SHP77 (cell line): ENCODE data around the gene SIRT2.

ENCODE experiments used
- DNase-seq, 2 experiments: peaks; one replicate each; lab custom pipeline; 2025; lab: John Stamatoyannopoulos, UW

Gene SIRT2

GRCh38 chr19:38845374-38846024 is 53.9 kb downstream of the SIRT2 start:
- no peak for DNase-seq

- no peak for DNase-seq
These were observed 55.2 kb downstream of the SIRT2 start for GRCh38 chr19:38844093-38844686.

GRCh38 chr19:38843175-38843758 is 56.2 kb downstream of the SIRT2 start:
- no peak for DNase-seq

GRCh38 chr19:38842439-38843174 is 56.8 kb downstream of the SIRT2 start:
- DNase-seq: no peak

GRCh38 chr19:38841787-38842438 is 57.5 kb downstream of the SIRT2 start:
- no peak for DNase-seq

GRCh38 chr19:38841180-38841766 is 58.1 kb downstream of the SIRT2 start:
- no peak for DNase-seq

- DNase-seq: no peak
These were observed 58.8 kb downstream of the SIRT2 start for GRCh38 chr19:38840583-38840968.

- no peak for DNase-seq
These were observed 59.4 kb downstream of the SIRT2 start for GRCh38 chr19:38839816-38840582.

- DNase-seq: no peak
These were observed 60.2 kb downstream of the SIRT2 start for GRCh38 chr19:38838986-38839761.

- DNase-seq: no peak
These were observed 61.0 kb downstream of the SIRT2 start for GRCh38 chr19:38838208-38838985.

GRCh38 chr19:38837656-38838121 is 61.7 kb downstream of the SIRT2 start:
- no peak for DNase-seq

- DNase-seq: no peak
These were observed 62.3 kb downstream of the SIRT2 start for GRCh38 chr19:38836983-38837626.

GRCh38 chr19:38836159-38836982 is 63.0 kb downstream of the SIRT2 start:
- DNase-seq: no peak

GRCh38 chr19:38834590-38834989 is 64.8 kb downstream of the SIRT2 start:
- DNase-seq: no peak

GRCh38 chr19:38834104-38834490 is 65.3 kb downstream of the SIRT2 start:
- DNase-seq: no peak

- no peak for DNase-seq
These were observed 66.4 kb downstream of the SIRT2 start for GRCh38 chr19:38833092-38833425.

- DNase-seq: peak; percentile 66 to 73
These were observed 68.2 kb downstream of the SIRT2 start for GRCh38 chr19:38831142-38831605.
